Activated T-helper 9 cell treated with anti-CD3 and anti-CD28 coated beads, Interleukin-2, amount 50 U/mL, for 16 hours (primary cell): Measurements from ENCODE around the gene BRINP3.

ENCODE experiments used
- DNase-seq: peaks from one replicate; pipeline ENCODE4 v3.0.0-alpha.2; 2020; ENCODE audit warnings: low read depth

The BRINP3 gene

GRCh38 chr1:190452272-190452848 lies 25.3 kb downstream of the BRINP3 start:
- no peak for DNase-seq

GRCh38 chr1:190444464-190444863 lies 33.2 kb downstream of the BRINP3 start:
- no peak for DNase-seq

- DNase-seq, result no peak
Observed at GRCh38 chr1:190439447-190439846, 38.2 kb downstream of the BRINP3 start.

GRCh38 chr1:190436615-190437014 lies 41.0 kb downstream of the BRINP3 start:
- no peak for DNase-seq

GRCh38 chr1:190429932-190430331 lies 47.7 kb downstream of the BRINP3 start:
- DNase-seq, result no peak

GRCh38 chr1:190429141-190429540 lies 48.5 kb downstream of the BRINP3 start:
- no peak for DNase-seq

- no peak for DNase-seq
Observed at GRCh38 chr1:190416239-190416638, 61.4 kb downstream of the BRINP3 start.

GRCh38 chr1:190413142-190413541 lies 64.5 kb downstream of the BRINP3 start:
- DNase-seq, result no peak

- no peak for DNase-seq
Observed at GRCh38 chr1:190403402-190403801, 74.3 kb downstream of the BRINP3 start.

GRCh38 chr1:190399233-190399632 lies 78.4 kb downstream of the BRINP3 start:
- no peak for DNase-seq

- no peak for DNase-seq
Observed at GRCh38 chr1:190391582-190391981, 86.1 kb downstream of the BRINP3 start.

- DNase-seq, result no peak
Observed at GRCh38 chr1:190377991-190378390, 99.7 kb downstream of the BRINP3 start.

- no peak for DNase-seq
Observed at GRCh38 chr1:190377294-190377693, 100.4 kb downstream of the BRINP3 start.

GRCh38 chr1:190376044-190376443 lies 101.6 kb downstream of the BRINP3 start:
- DNase-seq, result no peak

GRCh38 chr1:190373705-190374336 lies 103.8 kb downstream of the BRINP3 start:
- DNase-seq, result no peak

GRCh38 chr1:190367200-190367599 lies 110.5 kb downstream of the BRINP3 start:
- no peak for DNase-seq

GRCh38 chr1:190365283-190365682 lies 112.4 kb downstream of the BRINP3 start:
- no peak for DNase-seq

- DNase-seq, result no peak
Observed at GRCh38 chr1:190353538-190354101, 124.0 kb downstream of the BRINP3 start.

GRCh38 chr1:190344454-190344853 lies 133.2 kb downstream of the BRINP3 start:
- DNase-seq, result no peak

GRCh38 chr1:190338829-190339228 lies 138.8 kb downstream of the BRINP3 start:
- no peak for DNase-seq

- no peak for DNase-seq
Observed at GRCh38 chr1:190328871-190329270, 148.8 kb downstream of the BRINP3 start.

GRCh38 chr1:190328361-190328760 lies 149.3 kb downstream of the BRINP3 start:
- DNase-seq, result no peak

- no peak for DNase-seq
Observed at GRCh38 chr1:190327271-190327670, 150.4 kb downstream of the BRINP3 start.

GRCh38 chr1:190323530-190323929 lies 154.1 kb downstream of the BRINP3 start:
- no peak for DNase-seq
